ENCODE results near the gene CYB5B. TPM values are rescaled to one million over a fixed set of nuclear protein-coding genes. Genes with fewer than 3 reads are reported as not detected.

The CYB5B gene
- total and polyA plus RNA-seq, 2 experiments from 2014 or later, result 27.9 to 149 TPM

DNA sequence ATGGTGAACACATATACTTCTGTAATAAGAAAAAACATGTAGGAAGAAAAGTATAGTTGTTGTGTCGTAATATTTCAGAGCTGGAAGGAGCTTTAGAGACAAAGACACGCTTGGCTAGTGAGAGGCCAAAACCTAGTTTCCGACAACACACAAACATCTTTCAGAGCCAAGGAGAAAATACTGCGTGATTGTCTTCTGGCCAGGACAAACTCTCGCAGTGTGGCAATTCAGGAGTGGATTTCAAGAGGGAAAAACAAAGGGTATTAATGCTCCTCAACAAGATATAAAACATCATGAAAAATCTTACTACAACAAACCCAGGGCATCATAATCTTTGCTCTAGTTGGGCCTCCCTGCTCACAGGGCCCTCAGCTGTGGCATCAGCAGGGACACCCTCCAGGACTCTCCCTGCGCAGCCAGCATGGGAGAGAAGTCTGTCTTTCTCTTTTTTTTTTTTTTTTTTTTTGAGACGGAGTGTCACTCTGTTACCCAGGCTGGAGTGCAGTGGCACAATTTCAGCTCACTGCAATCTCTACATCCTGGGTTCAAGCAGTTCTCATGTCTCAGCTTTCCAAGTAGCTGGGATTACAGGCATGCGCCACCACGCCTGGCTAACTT, 66.4 kb downstream of the CYB5B start:
- H3K36me3 ChIP-seq, result no peaks in the 10 kb centered on the region
- H3K9me3 ChIP-seq (ENCODE audit: low read depth), result no peaks in the 10 kb centered on the region
- H3K4me1 ChIP-seq (ENCODE audit: low read depth), result no peaks in the 10 kb centered on the region
- TF ChIP-seq, protein P1, sequence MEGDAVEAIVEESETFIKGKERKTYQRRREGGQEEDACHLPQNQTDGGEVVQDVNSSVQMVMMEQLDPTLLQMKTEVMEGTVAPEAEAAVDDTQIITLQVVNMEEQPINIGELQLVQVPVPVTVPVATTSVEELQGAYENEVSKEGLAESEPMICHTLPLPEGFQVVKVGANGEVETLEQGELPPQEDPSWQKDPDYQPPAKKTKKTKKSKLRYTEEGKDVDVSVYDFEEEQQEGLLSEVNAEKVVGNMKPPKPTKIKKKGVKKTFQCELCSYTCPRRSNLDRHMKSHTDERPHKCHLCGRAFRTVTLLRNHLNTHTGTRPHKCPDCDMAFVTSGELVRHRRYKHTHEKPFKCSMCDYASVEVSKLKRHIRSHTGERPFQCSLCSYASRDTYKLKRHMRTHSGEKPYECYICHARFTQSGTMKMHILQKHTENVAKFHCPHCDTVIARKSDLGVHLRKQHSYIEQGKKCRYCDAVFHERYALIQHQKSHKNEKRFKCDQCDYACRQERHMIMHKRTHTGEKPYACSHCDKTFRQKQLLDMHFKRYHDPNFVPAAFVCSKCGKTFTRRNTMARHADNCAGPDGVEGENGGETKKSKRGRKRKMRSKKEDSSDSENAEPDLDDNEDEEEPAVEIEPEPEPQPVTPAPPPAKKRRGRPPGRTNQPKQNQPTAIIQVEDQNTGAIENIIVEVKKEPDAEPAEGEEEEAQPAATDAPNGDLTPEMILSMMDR (IDR thresholded peaks at IDR 0.05; ENCODE audit: low read depth, low read length), result no peak
- H3K4me3 ChIP-seq, result no peak overlapping the region
- DNase-seq (ENCODE audit: low read depth in 1 of 2, low spot score in 1 of 2), result no peak
- H3K27ac ChIP-seq, result no peak overlapping the region
- no peaks in the 10 kb centered on the region for H3K27me3 ChIP-seq

DNA sequence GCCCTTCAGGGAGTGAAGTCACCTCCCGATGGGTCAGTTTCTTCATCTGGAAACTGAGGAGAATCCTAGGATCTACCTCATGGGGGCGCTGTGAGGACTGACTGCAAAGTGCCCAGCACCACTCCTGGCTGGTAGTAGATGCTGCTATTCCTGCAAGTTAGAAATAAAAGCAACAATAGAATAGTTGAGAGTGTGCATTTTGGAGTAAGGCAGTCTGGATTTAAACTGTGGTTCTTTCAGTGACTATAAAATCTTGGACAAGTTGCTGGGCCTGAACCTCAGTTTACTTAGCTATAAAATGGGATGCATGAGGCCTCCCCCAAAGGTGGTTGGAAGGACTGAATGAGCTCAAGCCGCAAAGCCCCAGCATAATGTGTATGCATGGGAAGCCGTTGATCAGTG, 70.6 kb downstream of the CYB5B start:
- no peaks in the 10 kb centered on the region for H3K4me1 ChIP-seq (ENCODE audit: low read depth)
- H3K27ac ChIP-seq, result no peak overlapping the region
- TF ChIP-seq, protein P1 (IDR thresholded peaks at IDR 0.05; ENCODE audit: low read depth, low read length), result peak; percentile 32
- H3K27me3 ChIP-seq, result no peaks in the 10 kb centered on the region
- H3K9me3 ChIP-seq (ENCODE audit: low read depth), result no peaks in the 10 kb centered on the region
- H3K4me3 ChIP-seq, result no peak overlapping the region
- H3K36me3 ChIP-seq, result no peaks in the 10 kb centered on the region
- peak in 1 of 2 donors; percentile 2 for DNase-seq (ENCODE audit: low read depth in 1 of 2, low spot score in 1 of 2)

DNA sequence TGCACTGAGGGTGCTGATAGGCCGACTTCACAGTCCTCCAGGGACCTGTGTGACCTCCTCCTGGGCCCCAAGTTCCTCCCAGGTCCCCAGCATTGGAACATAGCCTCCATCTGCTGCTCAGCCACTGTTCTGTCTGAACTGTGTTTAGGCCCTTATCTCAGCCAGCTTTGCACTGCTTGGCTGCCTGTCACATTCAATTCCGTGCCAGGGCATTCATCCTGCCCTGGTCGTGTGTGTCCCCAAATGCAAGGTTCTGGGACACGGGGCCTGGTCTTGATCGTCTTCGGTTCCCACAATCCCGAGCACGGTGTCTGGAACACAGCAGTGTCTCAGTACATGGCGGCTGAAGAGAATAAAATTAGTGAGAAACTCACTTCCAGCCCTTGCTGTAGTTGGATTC, 71.4 kb downstream of the CYB5B start:
- no peaks in the 10 kb centered on the region for H3K27me3 ChIP-seq
- H3K36me3 ChIP-seq, result no peaks in the 10 kb centered on the region
- no peak for DNase-seq (ENCODE audit: low read depth in 1 of 2, low spot score in 1 of 2)

DNA sequence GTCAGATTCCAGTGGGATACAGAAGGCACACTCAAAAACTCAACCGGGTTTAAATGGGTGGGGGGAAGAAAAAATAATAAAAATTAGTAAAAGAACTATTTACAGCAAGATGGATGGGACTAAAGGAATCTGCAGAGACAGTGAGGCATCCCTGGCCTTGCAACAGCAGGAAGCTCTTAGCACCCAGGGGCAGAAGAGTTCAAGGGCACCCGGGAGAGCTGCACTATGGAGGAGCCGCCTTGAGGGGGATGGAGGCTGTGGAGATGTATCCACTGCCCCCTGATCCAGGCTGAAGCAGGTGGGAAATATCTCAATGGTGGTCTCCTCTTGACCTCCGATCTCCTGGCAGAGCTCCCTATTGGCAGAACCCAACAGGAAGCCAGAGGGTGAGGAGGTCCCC, 72.0 kb downstream of the CYB5B start:
- Histone ChIP-seq H3K9me3 (ENCODE audit: low read depth) (no peaks in the 10 kb centered on the region), H3K27ac (no peak overlapping the region), H3K36me3 (no peaks in the 10 kb centered on the region), H3K27me3 (no peaks in the 10 kb centered on the region), H3K4me3 (no peak overlapping the region), H3K4me1 (ENCODE audit: low read depth) (no peaks in the 10 kb centered on the region)
- TF ChIP-seq, protein P1 (IDR thresholded peaks at IDR 0.05; ENCODE audit: low read depth, low read length), result no peak
- no peak for DNase-seq (ENCODE audit: low read depth in 1 of 2, low spot score in 1 of 2)

More for the DNA sequence above, 71.4 kb downstream of the CYB5B start:
- Histone ChIP-seq H3K4me1 (ENCODE audit: low read depth) (no peaks in the 10 kb centered on the region), H3K9me3 (ENCODE audit: low read depth) (no peaks in the 10 kb centered on the region), H3K4me3 (no peak overlapping the region), H3K27ac (no peak overlapping the region)
- TF ChIP-seq, protein P1 (IDR thresholded peaks at IDR 0.05; ENCODE audit: low read depth, low read length), result no peak

DNA sequence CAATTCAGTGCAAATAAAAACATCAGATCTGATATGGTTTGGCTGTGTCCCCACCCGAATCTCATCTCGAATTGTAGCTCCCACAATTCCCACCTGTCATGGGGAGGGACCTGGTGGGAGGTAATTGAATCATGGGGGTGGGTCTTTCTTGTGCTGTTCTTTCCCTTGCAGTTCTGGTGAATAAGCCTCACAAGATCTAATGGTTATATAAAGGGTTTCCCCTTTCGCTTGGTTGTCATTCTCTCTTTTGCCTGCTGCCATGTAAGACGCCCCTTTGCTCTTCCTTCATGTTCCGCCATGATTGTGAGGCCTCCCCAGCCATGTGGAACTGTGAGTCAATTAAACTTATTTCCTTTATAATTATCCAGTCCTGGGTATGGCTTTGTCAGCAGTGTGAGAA, 72.5 kb downstream of the CYB5B start:
- Histone ChIP-seq H3K9me3 (ENCODE audit: low read depth) (no peaks in the 10 kb centered on the region), H3K4me3 (no peak overlapping the region), H3K27me3 (no peaks in the 10 kb centered on the region), H3K36me3 (no peaks in the 10 kb centered on the region), H3K27ac (no peak overlapping the region), H3K4me1 (ENCODE audit: low read depth) (peaks cover 1% of the 10 kb centered on the region)
- no peak for DNase-seq (ENCODE audit: low read depth in 1 of 2, low spot score in 1 of 2)
- TF ChIP-seq, protein P1 (IDR thresholded peaks at IDR 0.05; ENCODE audit: low read depth, low read length), result no peak

All from cardiac muscle cell (in vitro differentiated cells and primary cell).